Parathyroid adenoma (tissue), 2 donors: ENCODE measurements around the gene ALDH8A1.
"Not testable (repeated sequence)": the region's sequence is repeated elsewhere in the genome, so short reads cannot be mapped to it uniquely, and the experiment has no call there.

Experiments
- H2AFZ ChIP-seq: fragments of 300-600 bp; sonication (generic); one replicate; pipeline ENCODE4 v1.7.0; 2017; ENCODE audit warnings: antibody characterized with exemption, mild to moderate bottlenecking
- H3K27ac ChIP-seq: fragments of 300-600 bp; sonication (generic); one replicate; pipeline ENCODE4 v1.7.0; 2017
- H3K27me3 ChIP-seq: fragments of 300-600 bp; sonication (generic); one replicate; pipeline ENCODE4 v1.7.0; 2017; ENCODE audit warnings: low read length; ENCODE audit not compliant: control insufficient read depth, insufficient read depth
- H3K36me3 ChIP-seq: fragments of 300-600 bp; sonication (generic); one replicate; pipeline ENCODE4 v1.7.0; 2017; ENCODE audit warnings: low read length; ENCODE audit not compliant: control insufficient read depth, insufficient read depth
- H3K4me1 ChIP-seq: fragments of 300-600 bp; sonication (generic); one replicate; pipeline ENCODE4 v1.7.0; 2017; ENCODE audit warnings: control low read depth
- H3K4me2 ChIP-seq: fragments of 300-600 bp; sonication (generic); one replicate; pipeline ENCODE4 v1.7.0; 2017; ENCODE audit warnings: low read length
- H3K4me3 ChIP-seq: fragments of 300-600 bp; sonication (generic); one replicate; pipeline ENCODE4 v1.7.0; 2017; ENCODE audit warnings: low read depth, low read length
- H3K79me2 ChIP-seq: fragments of 300-600 bp; sonication (generic); one replicate; pipeline ENCODE4 v1.7.0; 2017; ENCODE audit warnings: control low read depth
- H3K9ac ChIP-seq: fragments of 300-600 bp; sonication (generic); one replicate; pipeline ENCODE4 v1.7.0; 2017; ENCODE audit warnings: mild to moderate bottlenecking
- H3K9me3 ChIP-seq: fragments of 300-600 bp; sonication (generic); one replicate; pipeline ENCODE4 v1.7.0; 2017; ENCODE audit warnings: low read length; ENCODE audit not compliant: control insufficient read depth
- CTCF ChIP-seq: fragments of 300-600 bp; sonication (generic); IDR thresholded peaks from one replicate; pipeline ENCODE4 v1.7.0; 2017; ENCODE audit warnings: antibody characterized with exemption, mild to moderate bottlenecking
- donor health status: primary hyperparathyroidism.

ALDH8A1 gene

GRCh38 chr6:134911547-134911946, 38.4 kb downstream of the ALDH8A1 start:
- Histone ChIP-seq H3K79me2 (no peaks in the 10 kb centered on the region), H3K4me2 (no peak overlapping the region), H3K36me3 (no peaks in the 10 kb centered on the region), H3K27ac (no peak overlapping the region), H3K27me3 (no peaks in the 10 kb centered on the region), H3K4me1 (peaks cover 29% of the 10 kb centered on the region), H3K9me3 (no peaks in the 10 kb centered on the region), H3K4me3 (no peak overlapping the region), H3K9ac (no peak overlapping the region), H2AFZ (no peak overlapping the region)
- no peak for TF ChIP-seq CTCF

GRCh38 chr6:134910593-134910935, 39.3 kb downstream of the ALDH8A1 start:
- H3K9ac ChIP-seq = no peak overlapping the region
- H2AFZ ChIP-seq = peak overlapping the region; percentile 65
- H3K4me1 ChIP-seq = peaks cover 29% of the 10 kb centered on the region
- no peaks in the 10 kb centered on the region for H3K9me3 ChIP-seq
- no peak for TF ChIP-seq CTCF
- no peaks in the 10 kb centered on the region for H3K79me2 ChIP-seq
- H3K27ac ChIP-seq = peak overlapping the region; percentile 84
- H3K4me3 ChIP-seq = no peak overlapping the region
- no peaks in the 10 kb centered on the region for H3K27me3 ChIP-seq
- H3K36me3 ChIP-seq = no peaks in the 10 kb centered on the region
- H3K4me2 ChIP-seq = no peak overlapping the region

- H3K36me3 ChIP-seq = no peaks in the 10 kb centered on the region
- H3K27ac ChIP-seq = peak overlapping the region; percentile 84
- H3K4me3 ChIP-seq = no peak overlapping the region
- no peaks in the 10 kb centered on the region for H3K9me3 ChIP-seq
- no peak overlapping the region for H3K9ac ChIP-seq
- H3K4me1 ChIP-seq = peaks cover 29% of the 10 kb centered on the region
- H2AFZ ChIP-seq = peak overlapping the region; percentile 65
- no peak overlapping the region for H3K4me2 ChIP-seq
- no peaks in the 10 kb centered on the region for H3K79me2 ChIP-seq
- no peak for TF ChIP-seq CTCF
- no peaks in the 10 kb centered on the region for H3K27me3 ChIP-seq
Measured at GRCh38 chr6:134909701-134910592, 40.0 kb downstream of the ALDH8A1 start.

GRCh38 chr6:134908906-134909516, 40.9 kb downstream of the ALDH8A1 start:
- no peaks in the 10 kb centered on the region for H3K9me3 ChIP-seq
- H3K27me3 ChIP-seq = no peaks in the 10 kb centered on the region
- no peak overlapping the region for H3K9ac ChIP-seq
- H3K4me1 ChIP-seq = peaks cover 34% of the 10 kb centered on the region
- no peak for TF ChIP-seq CTCF
- no peak overlapping the region for H3K4me3 ChIP-seq
- no peaks in the 10 kb centered on the region for H3K36me3 ChIP-seq
- H3K79me2 ChIP-seq = no peaks in the 10 kb centered on the region
- H2AFZ ChIP-seq = peak overlapping the region; percentile 89
- no peak overlapping the region for H3K4me2 ChIP-seq
- H3K27ac ChIP-seq = peak overlapping the region; percentile 84

- not testable (repeated sequence) for H3K9me3 ChIP-seq, H3K79me2 ChIP-seq, H3K27me3 ChIP-seq, H3K4me3 ChIP-seq, H3K36me3 ChIP-seq, H2AFZ ChIP-seq, H3K4me2 ChIP-seq, H3K9ac ChIP-seq
- Histone ChIP-seq H3K27ac (peak overlapping the region; percentile 100), H3K4me1 (peaks cover 54% of the 10 kb centered on the region)
Measured at GRCh38 chr6:134904731-134905130, 45.2 kb downstream of the ALDH8A1 start.
